Measurements from ENCODE around the gene PGLYRP2. TPM values are rescaled to one million over a fixed set of nuclear protein-coding genes. Genes with fewer than 3 reads are reported as not detected.
"Not testable (repeated sequence)": the region's sequence is repeated elsewhere in the genome, so short reads cannot be mapped to it uniquely, and the experiment has no call there.

The PGLYRP2 gene
- total and polyA plus RNA-seq, 12 donors, result not detected

DNA sequence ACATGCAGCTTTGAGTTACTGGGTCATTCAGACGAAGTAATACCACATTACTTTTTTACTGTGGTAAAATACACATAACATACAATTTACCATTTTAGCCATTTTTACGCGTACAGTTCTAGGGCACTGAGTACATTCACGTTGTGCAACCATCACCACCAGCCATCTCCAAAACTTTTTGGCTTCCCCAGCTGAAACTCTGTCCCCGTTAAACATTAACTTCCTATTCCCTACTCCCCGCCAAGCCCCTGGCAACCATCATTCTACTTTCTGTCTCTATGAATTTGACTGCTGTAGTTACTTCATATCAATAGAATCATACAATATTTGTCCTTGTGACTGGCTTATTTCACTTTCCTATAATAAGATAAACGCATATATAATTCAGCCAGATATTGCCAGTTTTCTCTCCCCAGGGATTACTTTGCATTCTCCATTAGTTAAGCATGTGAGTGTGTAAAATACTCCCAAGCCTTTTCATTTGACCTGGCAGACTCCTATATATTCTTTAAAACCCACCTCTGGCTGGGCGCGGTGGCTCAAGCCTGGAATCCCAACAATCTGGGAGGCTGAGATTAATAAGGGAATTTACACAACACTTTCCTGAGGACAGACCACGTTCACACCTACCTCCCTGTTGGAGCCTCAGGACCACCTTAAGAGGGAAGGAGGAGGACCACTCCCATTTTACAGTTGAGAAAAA lies 19.0 kb upstream of the PGLYRP2 start:
- H3K4me1 ChIP-seq, result no peaks in the 10 kb centered on the region
- WGBS, 2 donors, result 74 to 78% methylated on average over 10 of the region's 10 CpGs
- peaks cover 0 to 17% (median 9%) of the 10 kb centered on the region in 7 donors for H3K27me3 ChIP-seq
- H3K27ac ChIP-seq, result no peak overlapping the region
- TF ChIP-seq CTCF (IDR thresholded peaks at IDR 0.05), result no peak
- H3K36me3 ChIP-seq, result no peaks in the 10 kb centered on the region
- H3K4me3 ChIP-seq, result no peak overlapping the region
- intact Hi-C loops (cut with DNase I), result no loop called here
- DNase-seq (no peak), ATAC-seq (no peak)
- H3K9me3 ChIP-seq, result peaks cover 0 to 8% (median 0%) of the 10 kb centered on the region in 11 donors

GRCh38 chr19:15495151-15495550 lies 15.8 kb upstream of the PGLYRP2 start:
- Histone ChIP-seq H3K27me3 (peaks cover 0 to 6% (median 3%) of the 10 kb centered on the region in 7 donors), H3K4me1 (no peaks in the 10 kb centered on the region), H3K4me3 (no peak overlapping the region), H3K36me3 (no peaks in the 10 kb centered on the region), H3K27ac (peak overlapping the region in 1 of 10 donors; percentile 0), H3K9me3 (peaks cover 0 to 9% (median 0%) of the 10 kb centered on the region in 11 donors)
- no peak for ATAC-seq
- WGBS, 2 donors, result 71 to 94% methylated on average over 1 of the region's 1 CpG
- TF ChIP-seq CTCF (IDR thresholded peaks at IDR 0.05), result no peak
- DNase-seq, result no peak
- intact Hi-C loops (cut with DNase I), result no loop called here

DNA sequence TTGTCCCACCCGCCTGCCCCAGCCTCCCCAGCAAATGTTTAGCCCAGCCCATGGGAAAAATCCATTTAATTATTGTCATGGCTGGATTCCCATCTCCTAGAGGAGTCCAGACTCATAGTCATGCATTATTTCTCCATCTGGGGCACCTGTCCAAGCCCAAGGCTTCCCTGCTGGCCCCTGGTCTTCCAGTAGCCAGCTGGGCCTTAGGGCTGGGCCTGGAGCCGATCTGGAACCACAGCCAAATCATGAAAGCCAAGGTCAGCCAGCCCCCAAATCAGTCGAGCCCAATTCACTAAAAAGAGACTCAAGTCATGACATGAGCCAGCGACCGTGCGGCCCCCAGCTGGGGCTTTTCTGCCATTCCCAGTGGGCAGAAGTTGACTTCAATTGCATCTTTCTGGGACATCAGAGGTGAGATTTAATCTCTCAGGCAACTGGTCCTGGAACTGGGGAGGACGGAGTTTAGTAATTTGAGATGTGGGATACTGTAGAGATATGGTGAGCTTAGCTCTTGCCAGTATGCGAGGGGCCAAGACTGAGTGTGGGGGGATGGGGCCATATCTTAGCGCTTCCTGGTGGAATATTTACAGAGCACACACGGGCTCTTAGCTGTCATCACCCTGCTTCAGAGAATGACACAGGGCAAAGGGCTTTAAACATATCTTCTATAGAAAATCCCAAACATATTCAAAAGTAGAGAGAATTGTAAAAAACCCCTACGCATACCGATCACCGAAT lies 9.4 kb upstream of the PGLYRP2 start:
- DNase-seq (peak in 1 of 2 donors; percentile 49), ATAC-seq (peak in 5 of 8 donors; percentile 27 to 71 (median 41))
- Histone ChIP-seq H3K36me3 (no peaks in the 10 kb centered on the region), H3K27ac (no peak overlapping the region), H3K9me3 (peaks cover 0 to 13% (median 0%) of the 10 kb centered on the region in 11 donors), H3K4me1 (no peaks in the 10 kb centered on the region), H3K27me3 (no peaks in the 10 kb centered on the region), H3K4me3 (no peak overlapping the region)
- intact Hi-C loops (cut with DNase I), result no loop called here
- WGBS, 2 donors, result 50% methylated on average over 13 of the region's 13 CpGs
- TF ChIP-seq CTCF (IDR thresholded peaks at IDR 0.05), result no peak

DNA sequence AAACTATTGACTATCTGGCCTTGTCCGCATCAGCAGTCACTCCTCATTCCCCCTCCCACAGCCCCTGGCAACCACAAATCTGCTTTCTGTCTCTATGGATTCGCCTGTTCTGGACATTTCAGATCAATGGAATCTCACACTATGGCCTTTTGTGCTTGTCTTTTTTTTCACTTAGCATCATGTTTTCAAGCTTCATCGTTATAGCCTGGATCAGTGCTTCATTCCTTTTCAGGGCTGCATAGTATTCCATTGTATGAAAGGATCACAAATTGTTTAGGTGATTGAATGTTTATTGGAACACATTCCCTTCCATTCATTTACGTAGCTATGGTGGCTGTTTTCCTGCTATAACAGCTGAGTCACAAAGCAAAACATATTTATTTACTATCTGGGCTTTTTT lies 7.7 kb upstream of the PGLYRP2 start:
- no peak overlapping the region for H3K4me3 ChIP-seq
- no peaks in the 10 kb centered on the region for H3K4me1 ChIP-seq
- WGBS, 2 donors, result 89 to 91% methylated on average over 4 of the region's 4 CpGs
- no peaks in the 10 kb centered on the region for H3K36me3 ChIP-seq
- H3K27me3 ChIP-seq, result no peaks in the 10 kb centered on the region
- H3K27ac ChIP-seq, result no peak overlapping the region
- peaks cover 0 to 8% (median 0%) of the 10 kb centered on the region in 11 donors for H3K9me3 ChIP-seq
- intact Hi-C loops (cut with DNase I), result no loop called here
- DNase-seq (no peak), ATAC-seq (no peak)
- TF ChIP-seq CTCF (IDR thresholded peaks at IDR 0.05), result no peak

DNA sequence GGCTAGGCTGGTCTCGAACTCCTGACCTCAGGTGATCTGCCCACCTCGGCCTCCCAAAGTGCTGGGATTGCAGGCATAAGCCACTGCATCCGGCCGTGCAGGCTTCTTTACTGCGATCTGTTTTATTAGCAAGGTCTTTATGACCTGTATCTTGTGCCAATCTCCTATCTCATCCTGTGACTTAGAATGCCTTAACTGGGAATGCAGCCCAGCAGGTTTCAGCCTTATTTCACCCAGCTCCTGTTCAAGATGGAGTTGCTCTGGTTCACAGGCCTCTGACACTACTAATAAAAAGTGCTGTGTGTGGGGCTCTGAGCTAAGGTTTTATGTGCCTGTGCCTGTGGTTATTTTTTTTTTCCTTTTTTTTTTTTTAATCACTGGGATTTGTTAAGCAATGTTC lies 6.5 kb upstream of the PGLYRP2 start:
- H3K36me3 ChIP-seq; H3K4me1 ChIP-seq; DNase-seq; H3K9me3 ChIP-seq; ATAC-seq; H3K27ac ChIP-seq; intact Hi-C loops (cut with DNase I); H3K4me3 ChIP-seq; H3K27me3 ChIP-seq: not testable (repeated sequence)
- WGBS, 2 donors, result 88% methylated on average over 5 of the region's 5 CpGs

GRCh38 chr19:15480996-15481395 lies 1.7 kb upstream of the PGLYRP2 start:
- H3K4me3 ChIP-seq; H3K27me3 ChIP-seq; H3K4me1 ChIP-seq; H3K27ac ChIP-seq; H3K36me3 ChIP-seq; H3K9me3 ChIP-seq; intact Hi-C loops (cut with DNase I); ATAC-seq; DNase-seq: not testable (repeated sequence)
- WGBS, 2 donors, result 88% methylated on average over 7 of the region's 7 CpGs

All from heart right ventricle (tissue), 16 donors.